Amniotic stem cell (primary cell): ENCODE measurements around the gene TCF4.
A peak's percentile ranks its signal among the peaks of the same experiment; 100 is the strongest.

Source experiments
- DNase-seq: peaks from one replicate; lab custom pipeline; 2025; lab: John Stamatoyannopoulos, UW

The TCF4 gene

DNA sequence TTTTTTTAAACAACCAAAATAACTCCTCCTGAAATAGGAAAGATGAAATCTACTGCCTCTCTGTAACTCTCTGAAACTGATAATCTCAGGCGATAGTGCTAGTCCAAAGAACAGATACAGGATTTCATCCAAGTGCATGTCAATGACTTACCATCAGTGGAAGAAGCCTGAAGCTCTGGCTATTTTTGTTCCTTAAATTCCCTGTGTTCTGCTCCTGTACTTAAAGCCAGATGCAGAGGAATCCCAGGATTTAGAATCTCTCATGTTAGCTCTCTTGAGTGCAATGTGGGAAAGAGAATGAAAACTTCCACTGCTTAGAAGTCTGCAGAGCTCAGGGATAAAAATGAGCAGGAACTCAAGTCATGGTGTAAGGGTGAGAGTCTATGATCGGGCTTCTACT, 291.9 kb downstream of the TCF4 start:
- DNase-seq = no peak

DNA sequence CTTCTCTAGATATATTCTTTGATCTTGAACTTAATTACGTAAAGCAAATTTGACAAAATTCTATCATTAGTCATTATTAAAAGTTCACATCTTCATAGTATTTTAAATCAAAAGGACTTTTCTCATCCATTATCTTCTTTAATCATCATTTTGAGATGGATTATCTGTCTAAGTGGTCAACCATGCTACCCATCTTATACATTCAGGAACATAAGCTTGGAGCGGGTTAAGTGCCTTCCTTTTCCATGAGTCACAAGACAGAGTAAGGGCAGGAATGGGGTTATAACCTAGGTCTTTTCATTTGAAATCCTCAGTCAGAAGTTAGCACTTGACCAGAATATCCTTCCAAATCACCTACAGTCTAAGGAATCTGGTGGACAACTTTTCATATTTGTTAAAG, 297.1 kb downstream of the TCF4 start:
- DNase-seq = no peak

DNA sequence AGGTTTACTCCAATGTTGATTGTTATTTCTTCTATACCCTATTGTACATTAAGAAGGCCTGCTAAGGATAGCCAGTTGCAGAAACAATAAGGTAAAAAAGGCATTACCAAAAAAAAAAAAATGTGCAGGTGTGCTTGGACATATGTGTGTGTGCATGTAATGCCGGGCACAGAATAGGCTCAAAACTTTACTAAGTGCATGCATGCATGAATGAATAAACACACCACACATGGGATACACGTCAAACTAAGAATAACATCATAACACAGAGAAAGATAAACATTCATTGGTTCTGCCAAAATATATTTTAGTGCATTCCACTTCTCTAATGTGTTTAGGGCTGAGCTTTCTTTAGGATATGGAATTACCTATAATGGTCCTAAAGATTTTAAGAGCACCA, 298.2 kb downstream of the TCF4 start:
- no peak for DNase-seq

DNA sequence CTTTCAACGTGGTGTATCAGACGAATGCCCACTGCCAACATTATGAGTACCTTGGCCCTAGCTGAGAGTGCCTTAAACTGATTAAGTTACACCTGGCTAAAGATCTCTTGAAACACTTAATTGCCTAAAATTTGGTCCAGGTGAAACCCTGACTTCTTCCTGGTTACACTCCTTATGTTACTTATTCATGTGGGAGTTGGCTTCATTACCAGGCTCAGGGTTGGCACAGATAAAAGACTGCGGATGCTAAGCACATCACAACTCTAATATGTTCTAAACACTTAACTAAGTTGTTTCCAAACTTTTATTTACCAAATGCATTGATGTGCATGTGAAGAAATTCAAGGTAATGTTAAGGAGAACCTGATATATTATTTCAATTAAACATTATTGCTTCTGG, 298.9 kb downstream of the TCF4 start:
- no peak for DNase-seq

DNA sequence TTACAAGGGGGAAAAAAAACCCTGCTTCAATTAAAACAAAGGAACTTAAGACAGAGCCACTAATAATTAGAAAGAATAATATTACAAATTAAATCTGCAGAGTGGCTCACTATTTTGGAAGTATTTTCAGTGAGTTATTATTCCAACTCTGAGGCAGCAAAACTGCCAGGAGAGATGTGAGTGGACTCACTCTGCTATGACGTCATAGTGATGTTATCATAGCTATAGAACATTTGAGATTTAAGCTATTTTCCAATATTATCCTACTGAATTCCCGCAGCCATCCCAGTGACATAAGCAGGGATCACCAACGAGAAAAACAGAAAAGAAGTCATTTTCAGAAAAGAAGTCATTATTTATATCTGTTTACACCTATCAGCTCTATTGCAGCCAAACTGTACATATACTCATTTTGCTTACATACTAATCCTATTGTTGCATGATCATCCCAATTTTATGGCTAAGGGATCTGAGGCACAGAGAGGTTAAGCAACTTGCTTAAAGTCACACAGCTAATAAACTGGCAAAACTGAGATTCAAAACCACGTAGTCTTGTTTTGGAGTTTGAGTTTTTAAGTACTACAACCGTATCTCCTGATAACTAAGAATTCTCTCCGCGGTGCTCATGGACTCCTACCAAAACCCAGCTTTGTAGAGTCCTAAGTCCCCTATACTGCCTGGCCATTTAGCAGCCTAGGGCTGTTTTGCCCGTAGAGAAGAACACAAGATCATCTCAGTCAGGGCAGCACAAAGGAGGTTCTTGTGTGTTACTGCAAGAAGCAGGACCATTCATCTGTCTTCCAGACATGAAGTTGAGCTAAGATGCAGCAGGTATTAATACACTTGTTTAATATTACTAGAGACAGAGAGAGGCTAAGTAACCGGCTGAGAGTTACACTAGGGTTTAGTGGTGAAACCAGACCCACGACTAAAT, 299.8 kb downstream of the TCF4 start:
- no peak for DNase-seq

DNA sequence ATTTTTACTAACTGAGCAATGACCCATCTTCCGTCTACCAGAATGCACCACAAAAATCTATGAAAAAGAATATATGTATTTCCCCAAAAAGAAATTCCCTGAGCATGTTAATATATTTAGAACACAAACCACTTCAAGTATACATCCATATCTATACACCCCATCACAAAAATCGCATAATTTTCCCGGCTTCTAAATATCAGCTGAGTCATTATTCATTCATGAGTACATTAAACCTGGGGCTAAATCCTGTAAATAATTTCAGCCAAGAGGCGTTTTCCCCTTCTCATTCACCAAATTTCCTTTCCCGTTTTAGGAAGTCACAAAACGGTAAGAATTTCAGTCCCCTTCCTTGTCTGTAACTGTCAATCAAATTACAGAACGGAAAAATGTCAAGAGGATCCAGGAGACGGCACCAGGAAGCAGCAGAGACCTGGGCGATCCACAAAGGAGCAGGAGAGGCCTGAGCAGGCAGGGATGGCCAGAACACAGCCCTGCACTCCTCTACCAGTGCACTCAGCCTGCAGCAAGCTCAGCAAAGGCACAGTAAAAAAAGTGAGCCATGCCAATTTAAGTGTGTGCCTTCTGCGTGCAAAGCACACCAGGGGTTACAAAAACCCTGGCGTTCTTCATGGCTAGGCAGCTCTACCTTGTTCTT, 300.7 kb downstream of the TCF4 start:
- no peak for DNase-seq

DNA sequence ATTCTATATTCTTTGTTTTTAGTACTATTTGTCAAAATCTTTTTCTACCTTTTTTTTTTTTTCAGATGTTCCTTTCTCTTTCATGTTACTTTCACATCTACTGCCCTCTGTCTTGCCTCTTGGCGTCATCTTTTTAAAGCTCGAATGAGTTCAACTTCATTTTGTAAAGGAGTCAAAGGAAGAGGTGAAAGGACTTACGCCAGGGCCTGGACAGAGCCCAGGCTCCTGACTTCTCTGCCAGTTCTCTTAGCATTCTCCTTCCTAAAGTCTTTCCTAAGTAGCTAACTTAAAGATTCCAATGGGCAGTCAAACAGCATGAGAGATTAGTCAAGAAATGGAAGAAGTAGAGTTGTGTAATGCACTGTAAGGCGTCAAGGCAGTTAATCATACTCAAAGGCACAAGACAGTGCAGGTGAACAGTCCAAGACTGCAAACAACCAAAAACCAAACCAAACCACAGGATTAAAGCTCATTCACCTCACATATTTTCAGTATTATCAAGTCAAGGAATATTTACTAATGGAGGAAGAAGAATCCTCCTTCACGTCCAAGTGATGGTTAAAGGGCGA, 301.7 kb downstream of the TCF4 start:
- no peak for DNase-seq

DNA sequence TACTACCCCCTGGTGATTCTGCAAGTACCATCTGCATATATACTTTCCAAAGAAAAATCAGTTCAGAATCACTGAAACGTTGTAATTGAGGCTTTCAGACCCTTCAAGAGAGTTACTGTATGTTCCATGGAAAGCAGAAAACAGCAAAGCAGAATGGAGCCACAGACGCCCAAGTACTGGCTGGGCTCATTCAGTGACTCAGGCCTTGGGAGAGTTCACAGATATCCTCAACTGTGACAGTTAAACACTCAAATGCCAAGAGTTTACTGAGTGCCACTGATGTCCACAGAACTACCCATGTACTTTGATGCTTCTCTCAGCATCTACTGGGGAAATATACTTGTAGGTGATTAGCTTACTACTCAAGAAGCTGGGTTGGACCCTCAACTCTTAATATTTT, 303.4 kb downstream of the TCF4 start:
- DNase-seq = no peak

DNA sequence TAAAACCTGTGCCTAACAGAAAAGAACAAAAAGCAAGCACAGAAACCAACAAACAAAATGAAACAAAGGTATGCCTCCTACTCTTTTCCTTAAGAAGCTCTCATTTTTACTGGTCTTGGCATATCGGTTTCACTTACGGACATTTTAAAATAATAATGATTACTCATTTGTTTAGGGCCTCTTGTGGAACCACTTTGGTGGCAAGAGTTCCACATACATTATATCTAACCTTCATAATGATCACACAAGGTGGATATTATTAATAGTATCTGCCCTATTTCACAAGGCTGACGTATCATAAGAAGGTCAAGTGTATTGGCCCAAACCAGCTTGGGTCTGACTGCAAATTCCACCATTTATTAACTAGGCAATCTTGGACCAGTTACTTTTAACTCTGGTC, 304.7 kb downstream of the TCF4 start:
- no peak for DNase-seq

DNA sequence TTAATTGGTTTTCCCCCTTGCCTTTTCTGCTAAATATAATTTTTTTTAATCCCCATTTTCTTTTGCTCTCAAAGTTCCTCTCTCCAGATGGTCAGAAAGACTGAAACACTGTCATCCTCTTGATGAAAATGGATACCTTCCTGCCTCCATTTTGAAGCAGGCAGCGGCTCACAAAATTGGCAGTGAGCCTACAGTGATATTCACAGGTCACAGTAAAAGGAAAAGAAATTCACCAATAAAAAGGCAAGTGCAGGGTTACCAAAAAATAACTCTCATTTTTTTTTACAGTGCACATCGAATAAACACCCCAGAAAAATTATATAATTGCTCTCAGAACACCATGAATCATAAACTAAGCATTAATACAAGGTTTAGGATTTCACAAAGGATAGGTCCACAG, 307.5 kb downstream of the TCF4 start:
- DNase-seq = no peak

DNA sequence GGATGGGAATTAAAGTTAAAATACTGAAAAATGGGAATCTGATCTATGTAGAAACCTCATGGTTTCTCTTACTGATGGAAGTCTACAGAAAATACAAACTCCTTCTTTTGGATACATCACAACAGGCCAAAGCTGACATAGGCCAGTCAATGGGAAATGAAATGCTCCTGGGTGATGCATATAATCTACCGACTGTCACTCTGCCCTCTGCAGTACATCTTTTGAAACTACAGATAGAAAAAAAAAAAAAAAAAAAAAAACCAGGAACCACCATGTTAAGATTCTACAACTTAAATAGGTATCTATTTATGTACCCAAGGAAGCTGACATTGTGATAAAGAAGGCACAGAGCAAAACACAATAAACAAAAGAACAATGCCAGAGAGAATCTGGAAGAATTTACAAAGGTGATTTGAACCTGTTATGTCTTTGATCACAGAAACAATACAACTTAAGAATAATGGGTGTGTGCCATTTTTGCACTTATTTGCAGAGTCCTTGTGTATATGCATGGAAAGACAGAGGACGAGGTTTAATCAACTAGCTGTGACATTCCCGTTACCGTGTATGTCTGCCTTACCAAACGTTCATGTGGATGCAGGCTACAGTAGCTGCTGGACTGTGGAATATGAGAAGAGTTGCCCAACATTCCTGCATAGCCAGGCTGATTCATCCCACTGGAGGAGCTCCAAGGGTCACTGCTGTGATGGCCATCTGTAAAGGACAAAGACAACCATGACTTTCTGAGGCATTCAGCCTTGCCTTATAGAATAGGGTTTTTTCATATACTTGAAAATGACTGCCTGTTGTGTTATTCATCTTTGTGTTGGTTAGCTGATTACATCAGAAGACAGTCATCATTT, 312.7 kb downstream of the TCF4 start:
- DNase-seq = peak; percentile 80

DNA sequence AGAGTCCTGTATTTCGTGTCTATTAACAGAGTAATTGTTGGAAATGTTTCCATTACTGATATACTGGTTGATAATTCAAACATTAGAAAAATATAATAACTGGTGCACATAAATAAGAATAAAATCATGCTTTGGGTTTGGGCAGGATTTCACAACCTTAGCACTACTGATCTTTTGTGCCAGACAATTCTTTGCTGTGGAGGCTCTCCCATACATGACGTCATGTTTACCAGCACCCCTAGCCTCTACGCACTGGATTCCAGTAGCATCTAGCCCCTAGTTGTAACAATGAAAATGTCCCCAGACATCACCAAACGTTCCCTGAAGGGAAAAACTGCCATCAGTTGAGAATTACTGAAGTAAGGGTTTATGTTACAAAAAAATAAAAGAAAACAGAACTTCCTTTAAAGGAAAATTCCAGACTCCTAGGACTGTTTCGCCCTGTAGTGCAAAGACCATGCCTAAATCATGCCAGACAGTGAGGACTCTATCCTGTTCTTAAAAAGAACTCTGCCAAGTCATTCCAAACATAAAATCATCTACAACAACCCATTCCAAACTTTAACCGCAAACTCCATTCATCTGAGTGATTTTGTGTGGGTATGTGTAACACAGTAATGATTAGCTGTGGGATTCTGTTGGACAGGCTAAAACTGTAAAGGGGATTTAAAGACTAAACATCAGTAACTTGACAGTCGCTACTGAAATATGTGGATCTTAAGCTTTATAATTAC, 315.3 kb downstream of the TCF4 start:
- DNase-seq = peak; percentile 30

DNA sequence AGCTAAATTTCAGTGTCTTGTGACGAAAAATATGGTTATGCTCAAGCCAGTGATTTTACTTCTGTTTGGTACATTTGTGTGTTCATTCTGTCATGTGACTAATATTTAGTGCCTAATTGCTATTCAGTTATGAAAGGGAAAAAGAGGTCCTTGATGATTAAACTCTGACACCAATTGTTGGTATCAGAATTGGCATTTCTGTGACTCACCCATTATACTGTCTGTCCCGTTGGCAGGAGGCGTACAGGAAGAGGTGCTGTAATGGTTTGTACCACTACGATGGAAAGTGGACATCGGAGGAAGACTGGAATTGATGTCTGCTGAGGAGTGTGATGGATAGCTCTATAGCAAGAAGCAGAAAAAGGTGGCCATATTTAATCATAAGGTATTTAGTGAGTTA, 318.4 kb downstream of the TCF4 start:
- DNase-seq = no peak

DNA sequence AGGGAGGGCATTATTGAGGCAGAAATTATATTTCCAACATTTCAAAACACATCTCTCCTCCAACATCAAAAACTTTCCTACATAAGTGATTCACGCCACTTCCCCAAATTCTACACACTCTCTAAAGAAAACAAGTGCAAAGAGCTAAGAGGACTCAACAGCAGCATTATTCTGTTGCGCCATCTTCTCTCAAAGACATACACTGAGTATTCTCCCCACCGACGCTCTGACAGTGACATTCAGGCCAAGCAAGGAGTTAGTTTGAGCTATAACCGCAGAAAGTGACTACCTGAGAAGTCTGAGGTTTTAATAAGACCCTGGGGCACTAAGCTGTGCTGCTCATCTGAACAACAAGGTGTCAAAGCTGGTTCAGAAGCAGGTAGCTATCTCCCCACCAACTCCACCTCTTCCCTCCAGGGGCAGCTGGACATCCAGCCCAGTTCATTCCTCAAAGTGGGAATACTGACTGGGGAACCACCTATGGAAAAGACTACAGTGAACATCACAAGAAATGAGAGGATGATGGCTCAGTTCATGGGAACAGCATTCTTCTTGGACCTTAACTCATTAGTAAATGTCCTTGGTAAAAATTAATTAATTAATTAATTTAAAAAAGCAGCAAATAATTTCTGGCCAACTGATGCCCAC, 319.2 kb downstream of the TCF4 start:
- no peak for DNase-seq

DNA sequence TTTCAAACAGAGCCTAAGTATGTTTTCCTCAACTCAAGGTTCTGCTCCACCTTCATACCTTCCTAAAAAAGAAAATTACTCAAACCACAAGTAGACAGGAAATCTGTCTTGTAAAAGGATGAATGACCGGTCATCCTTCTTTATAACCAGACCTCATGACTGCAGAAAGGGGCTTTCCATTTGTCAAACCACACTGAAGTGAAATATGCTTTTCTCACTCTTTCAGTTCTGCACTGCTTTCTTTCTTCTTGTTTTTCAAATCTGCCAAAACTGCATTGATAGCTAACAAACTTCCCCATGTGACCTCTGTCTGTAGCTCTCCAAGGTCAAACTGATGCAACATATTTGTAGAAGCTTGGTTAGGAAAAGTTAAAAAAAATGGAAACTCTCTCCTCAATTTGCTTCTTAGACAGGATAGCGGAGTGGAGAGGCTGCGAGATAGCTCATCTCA, 319.8 kb downstream of the TCF4 start:
- no peak for DNase-seq

DNA sequence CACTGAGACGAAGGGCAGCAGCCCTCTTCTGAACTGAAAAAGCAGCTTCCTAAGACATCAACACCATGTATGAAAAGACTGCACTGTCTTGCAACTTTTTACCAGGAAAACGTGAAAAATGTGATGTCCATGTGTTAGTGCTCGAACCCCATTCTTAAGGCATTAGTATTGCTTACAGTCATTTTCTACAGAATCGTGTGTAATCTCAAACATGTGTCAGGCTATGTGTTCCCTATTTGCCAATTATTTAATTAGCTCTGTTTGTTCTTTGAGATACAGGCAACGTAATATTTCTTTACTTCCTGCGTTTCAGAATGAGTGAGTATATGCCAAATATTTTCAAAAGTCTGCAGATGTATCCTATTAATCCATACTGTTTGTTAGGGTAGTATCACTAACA, 321.0 kb downstream of the TCF4 start:
- DNase-seq = no peak

DNA sequence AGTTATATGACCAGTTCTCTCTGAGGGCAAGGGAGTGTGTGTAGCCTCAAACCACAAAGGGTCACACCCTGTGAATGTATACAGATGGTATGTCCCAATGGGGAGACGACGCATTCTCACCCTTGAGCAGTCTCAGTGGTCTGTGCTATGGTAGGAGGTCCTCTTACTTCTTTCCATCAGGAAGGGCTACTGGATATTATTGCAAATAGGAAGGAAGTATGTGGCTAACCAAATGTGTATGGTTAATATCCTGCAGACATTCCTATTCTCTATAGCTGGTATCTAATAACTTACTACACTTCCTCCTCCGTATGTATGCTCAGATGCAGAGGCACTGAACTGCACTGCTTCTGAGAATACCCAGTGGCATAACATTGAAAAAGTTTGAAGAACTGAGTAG, 322.0 kb downstream of the TCF4 start:
- DNase-seq = no peak

DNA sequence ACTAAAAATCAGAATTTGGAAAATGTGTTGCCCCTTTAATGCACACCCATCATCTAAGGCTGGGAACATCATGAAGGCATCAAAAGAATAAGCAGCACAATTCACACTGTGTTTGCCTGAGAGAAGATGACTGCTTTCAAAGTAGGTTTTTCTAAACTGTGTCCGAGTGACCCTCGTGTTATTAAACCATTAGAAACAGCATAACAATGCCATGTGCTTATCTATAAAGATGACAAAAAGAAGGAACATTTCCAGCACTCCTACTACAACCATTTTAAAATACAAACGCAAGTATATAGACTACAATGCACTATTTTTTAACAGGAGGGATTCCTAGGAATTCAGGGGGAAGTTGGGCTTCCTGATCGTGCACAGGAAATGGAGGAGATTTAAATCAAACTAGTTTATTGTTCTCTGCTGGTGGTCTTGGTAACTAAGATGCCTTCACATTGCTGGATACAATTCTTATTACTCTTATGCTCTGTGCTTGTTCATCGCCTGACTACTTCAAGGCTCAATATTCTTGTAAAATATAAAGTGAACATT, 322.8 kb downstream of the TCF4 start:
- DNase-seq = no peak

DNA sequence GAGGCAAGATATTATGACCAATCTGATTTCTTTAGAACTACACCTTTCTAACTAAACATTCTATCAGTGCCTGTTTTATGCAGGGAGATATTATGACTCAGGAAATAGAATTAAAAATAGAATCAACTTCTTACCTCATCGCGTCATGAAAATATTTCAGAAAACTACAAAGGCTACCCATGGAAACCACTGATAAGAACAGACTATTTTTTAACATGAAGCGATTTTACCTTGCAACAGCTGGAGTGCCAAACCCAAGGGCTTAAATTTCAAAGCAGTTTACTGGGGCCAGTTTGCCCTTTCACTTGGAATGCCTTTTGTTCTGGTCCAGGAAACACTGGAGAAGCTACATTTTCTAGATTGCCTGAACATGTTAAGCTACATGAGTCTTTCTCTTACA, 323.9 kb downstream of the TCF4 start:
- DNase-seq = no peak

DNA sequence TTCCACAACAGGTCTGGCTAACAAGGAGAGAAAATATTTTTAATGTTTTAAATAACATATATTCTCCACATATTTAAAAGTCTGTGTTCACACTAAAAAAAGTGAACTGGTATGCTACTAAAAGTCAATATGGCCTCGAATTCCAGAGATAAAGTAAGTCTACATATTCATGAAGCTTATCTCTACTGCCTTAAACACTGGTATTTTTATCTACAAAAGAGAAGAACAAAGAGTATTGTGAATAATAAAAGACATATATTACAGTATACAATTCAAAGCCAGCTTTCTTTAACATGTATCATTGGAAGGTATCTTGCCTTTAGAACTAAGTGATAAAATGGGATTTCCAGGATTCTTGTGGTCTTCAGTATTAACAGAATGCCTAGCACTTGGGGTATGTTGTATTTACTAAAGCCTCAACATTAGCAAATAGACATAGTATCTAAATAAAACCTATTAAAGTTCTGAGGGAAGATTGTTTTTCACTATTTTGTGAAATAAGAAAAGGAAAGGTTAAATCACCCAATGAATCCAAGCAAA, 325.9 kb downstream of the TCF4 start:
- DNase-seq = no peak
